ENCODE measurements around the gene MYO16. TPM values are rescaled to one million over a fixed set of nuclear protein-coding genes. Genes with fewer than 3 reads are reported as not detected.

MYO16 gene
- total RNA-seq, 4 donors from 2014 or later, result 0.54 to 3.8 (median 1.5) TPM

DNA sequence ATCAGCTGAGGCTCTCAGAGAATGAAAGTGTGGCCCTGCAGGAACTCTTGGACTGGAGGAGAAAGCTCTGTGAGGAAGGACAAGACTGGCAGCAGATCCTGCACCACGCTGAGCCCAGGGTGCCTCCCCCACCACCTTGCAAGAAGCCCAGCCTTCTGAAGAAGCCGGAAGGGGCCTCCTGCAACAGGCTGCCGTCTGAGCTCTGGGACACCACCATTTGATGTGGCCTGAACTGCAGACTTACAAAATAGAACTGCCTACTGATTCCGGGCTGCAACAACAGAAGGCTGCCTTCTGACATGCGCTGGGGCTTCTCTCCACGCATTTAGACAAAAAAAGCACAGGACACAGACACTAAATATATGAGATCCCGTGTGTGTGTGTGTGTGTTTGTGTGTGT is 577.2 kb downstream of the MYO16 start:
- ATAC-seq, result no peak
- Histone ChIP-seq H3K27me3 (no peaks in the 10 kb centered on the region), H3K27ac (no peak overlapping the region), H3K9me3 (no peaks in the 10 kb centered on the region), H3K4me3 (no peak overlapping the region), H3K36me3 (no peaks in the 10 kb centered on the region), H3K4me1 (no peaks in the 10 kb centered on the region)
- TF ChIP-seq POLR2AphosphoS5 (IDR thresholded peaks at IDR 0.05), result no peak
- no peak for TF ChIP-seq CTCF (IDR thresholded peaks at IDR 0.05)
- no peak for TF ChIP-seq EP300 (IDR thresholded peaks at IDR 0.05)
- TF ChIP-seq POLR2A (IDR thresholded peaks at IDR 0.05), result no peak
- 68 to 100% methylated on average over 4 of the region's 7 CpGs for WGBS, 2 donors (ENCODE audit: low coverage in 1 of 2)

DNA sequence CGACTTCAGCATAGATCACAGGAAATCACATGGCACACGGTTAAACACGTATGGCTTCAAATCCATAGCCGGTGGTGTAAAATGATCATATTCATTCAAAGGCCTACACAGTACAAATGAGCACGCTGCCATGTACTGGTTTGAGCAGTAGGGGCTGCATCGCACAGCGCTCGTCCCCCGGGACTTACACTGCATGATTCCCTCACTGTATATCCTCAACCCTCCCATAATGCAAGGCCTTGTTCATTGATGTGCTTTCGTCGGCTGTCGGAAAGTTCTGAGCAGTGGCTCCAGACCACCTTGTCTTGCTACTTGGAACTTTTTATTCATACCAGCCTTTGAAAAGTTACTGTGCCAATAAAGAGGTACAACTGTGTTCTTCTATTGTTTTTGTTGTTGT is 578.2 kb downstream of the MYO16 start:
- no peaks in the 10 kb centered on the region for H3K36me3 ChIP-seq
- H3K4me1 ChIP-seq, result no peaks in the 10 kb centered on the region
- no peaks in the 10 kb centered on the region for H3K9me3 ChIP-seq
- TF ChIP-seq EP300 (IDR thresholded peaks at IDR 0.05) (no peak), CTCF (IDR thresholded peaks at IDR 0.05) (no peak), POLR2A (IDR thresholded peaks at IDR 0.05) (no peak), POLR2AphosphoS5 (IDR thresholded peaks at IDR 0.05) (no peak)
- H3K27me3 ChIP-seq, result no peaks in the 10 kb centered on the region
- no peak overlapping the region for H3K27ac ChIP-seq
- WGBS, 2 donors (ENCODE audit: low coverage in 1 of 2), result 88 to 91% methylated on average over 3 to 12 of the region's 12 CpGs
- ATAC-seq, result no peak
- H3K4me3 ChIP-seq, result no peak overlapping the region

DNA sequence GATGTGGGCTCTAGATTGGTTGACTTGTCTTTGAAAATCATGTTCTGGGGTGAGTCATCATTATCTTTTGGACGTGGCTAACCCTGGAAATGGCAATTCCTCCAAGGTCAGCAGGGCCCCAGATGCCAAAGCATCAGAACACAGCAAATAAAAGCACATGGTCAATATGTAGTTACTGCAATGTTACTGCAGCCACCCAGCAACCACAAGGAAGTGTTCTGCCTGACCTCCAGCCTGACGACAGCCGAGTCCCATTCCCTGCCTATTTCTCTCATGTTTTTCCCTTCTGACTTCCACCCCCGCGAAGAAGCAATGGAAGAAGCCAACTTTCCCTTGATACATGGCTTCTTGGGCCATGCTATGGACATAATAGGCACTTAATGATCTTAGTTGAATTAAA is 579.1 kb downstream of the MYO16 start:
- no peaks in the 10 kb centered on the region for H3K36me3 ChIP-seq
- no peaks in the 10 kb centered on the region for H3K9me3 ChIP-seq
- H3K4me1 ChIP-seq, result no peaks in the 10 kb centered on the region
- no peak overlapping the region for H3K27ac ChIP-seq
- ATAC-seq, result no peak
- H3K27me3 ChIP-seq, result no peaks in the 10 kb centered on the region
- TF ChIP-seq POLR2AphosphoS5 (IDR thresholded peaks at IDR 0.05) (no peak), EP300 (IDR thresholded peaks at IDR 0.05) (no peak), CTCF (IDR thresholded peaks at IDR 0.05) (no peak), POLR2A (IDR thresholded peaks at IDR 0.05) (no peak)
- WGBS, 2 donors (ENCODE audit: low coverage in 1 of 2), result 74 to 100% methylated on average over 4 to 5 of the region's 5 CpGs
- H3K4me3 ChIP-seq, result no peak overlapping the region

DNA sequence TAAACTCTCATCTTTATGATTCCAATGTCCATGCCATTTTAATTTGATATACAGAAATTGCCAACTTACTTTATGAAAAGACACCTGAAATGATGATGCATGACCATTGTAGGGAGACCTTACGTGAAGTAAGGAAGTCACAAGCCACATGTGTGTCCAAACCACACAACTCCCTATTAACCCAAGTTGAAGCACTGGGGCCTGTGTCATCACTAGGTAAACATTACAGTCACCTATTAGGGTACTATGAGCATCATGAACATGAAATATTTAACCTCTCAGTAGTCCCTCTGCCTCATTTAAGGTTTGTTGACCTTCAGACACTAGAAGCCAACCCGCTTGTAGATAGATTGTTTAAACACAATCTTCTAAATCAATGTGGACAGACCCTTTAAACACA is 580.1 kb downstream of the MYO16 start:
- H3K36me3 ChIP-seq, result no peaks in the 10 kb centered on the region
- no peak overlapping the region for H3K27ac ChIP-seq
- 95 to 100% methylated on average over 1 to 2 of the region's 2 CpGs for WGBS, 2 donors (ENCODE audit: low coverage in 1 of 2)
- ATAC-seq, result no peak
- TF ChIP-seq POLR2A (IDR thresholded peaks at IDR 0.05), result no peak
- TF ChIP-seq CTCF (IDR thresholded peaks at IDR 0.05), result no peak
- no peak for TF ChIP-seq EP300 (IDR thresholded peaks at IDR 0.05)
- TF ChIP-seq POLR2AphosphoS5 (IDR thresholded peaks at IDR 0.05), result no peak
- H3K27me3 ChIP-seq, result no peaks in the 10 kb centered on the region
- no peaks in the 10 kb centered on the region for H3K9me3 ChIP-seq
- H3K4me1 ChIP-seq, result no peaks in the 10 kb centered on the region
- no peak overlapping the region for H3K4me3 ChIP-seq

DNA sequence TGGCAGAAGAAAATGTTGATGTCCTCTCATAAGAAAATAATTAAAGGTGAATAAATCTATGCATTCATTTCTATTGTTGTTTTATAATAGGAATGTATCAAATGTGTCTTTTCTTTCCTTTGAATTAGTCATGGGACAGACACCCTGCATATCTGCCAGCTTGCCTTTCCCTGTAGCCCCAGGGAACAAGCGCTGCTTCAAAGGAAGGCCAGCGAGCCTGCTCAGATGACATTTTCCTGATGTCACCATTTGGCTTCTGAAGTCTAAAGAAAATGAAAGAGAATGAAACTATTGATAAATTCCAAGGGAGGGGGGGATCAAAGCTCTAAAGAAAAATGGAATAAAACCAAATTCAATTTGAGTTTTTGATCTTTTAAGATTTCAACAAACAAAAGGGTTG is 582.2 kb downstream of the MYO16 start:
- H3K4me1 ChIP-seq, result no peaks in the 10 kb centered on the region
- no peak for TF ChIP-seq EP300 (IDR thresholded peaks at IDR 0.05)
- no peak for TF ChIP-seq POLR2AphosphoS5 (IDR thresholded peaks at IDR 0.05)
- TF ChIP-seq CTCF (IDR thresholded peaks at IDR 0.05), result no peak
- TF ChIP-seq POLR2A (IDR thresholded peaks at IDR 0.05), result no peak
- 33 to 62% methylated on average over 1 to 2 of the region's 2 CpGs for WGBS, 2 donors (ENCODE audit: low coverage in 1 of 2)
- no peak overlapping the region for H3K27ac ChIP-seq
- no peaks in the 10 kb centered on the region for H3K9me3 ChIP-seq
- H3K4me3 ChIP-seq, result no peak overlapping the region
- no peak for ATAC-seq
- H3K36me3 ChIP-seq, result no peaks in the 10 kb centered on the region
- no peaks in the 10 kb centered on the region for H3K27me3 ChIP-seq

All from gastroesophageal sphincter (tissue), 4 donors.